NOMO-1 treated with DMSO at 0.1 percent for 48 hours (cell line): ENCODE measurements around the gene ITGA11.
"Not testable (repeated sequence)": the region's sequence is repeated elsewhere in the genome, so short reads cannot be mapped to it uniquely, and the experiment has no call there.

Experiments
- DNase-seq: peaks from one replicate; lab custom pipeline; 2025; ENCODE audit not compliant: unreplicated experiment; lab: John Stamatoyannopoulos, UW

The ITGA11 gene

DNA sequence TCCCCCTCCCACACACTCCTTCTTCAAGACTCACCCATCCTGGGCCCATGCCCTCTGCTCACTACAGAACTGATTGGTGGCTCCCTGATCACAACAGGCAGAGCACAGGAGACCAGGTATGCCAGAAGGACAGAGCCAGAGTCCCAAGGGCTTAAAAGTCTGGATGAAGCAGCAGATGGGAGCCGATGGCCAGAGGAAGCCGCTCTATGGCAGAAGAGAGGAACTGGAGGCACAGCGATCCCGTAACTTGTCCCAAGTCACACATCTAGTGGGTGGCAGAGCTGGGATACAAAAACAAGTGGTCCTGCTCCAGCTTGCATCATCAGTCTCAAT, 20.7 kb downstream of the ITGA11 start:
- no peak for DNase-seq

DNA sequence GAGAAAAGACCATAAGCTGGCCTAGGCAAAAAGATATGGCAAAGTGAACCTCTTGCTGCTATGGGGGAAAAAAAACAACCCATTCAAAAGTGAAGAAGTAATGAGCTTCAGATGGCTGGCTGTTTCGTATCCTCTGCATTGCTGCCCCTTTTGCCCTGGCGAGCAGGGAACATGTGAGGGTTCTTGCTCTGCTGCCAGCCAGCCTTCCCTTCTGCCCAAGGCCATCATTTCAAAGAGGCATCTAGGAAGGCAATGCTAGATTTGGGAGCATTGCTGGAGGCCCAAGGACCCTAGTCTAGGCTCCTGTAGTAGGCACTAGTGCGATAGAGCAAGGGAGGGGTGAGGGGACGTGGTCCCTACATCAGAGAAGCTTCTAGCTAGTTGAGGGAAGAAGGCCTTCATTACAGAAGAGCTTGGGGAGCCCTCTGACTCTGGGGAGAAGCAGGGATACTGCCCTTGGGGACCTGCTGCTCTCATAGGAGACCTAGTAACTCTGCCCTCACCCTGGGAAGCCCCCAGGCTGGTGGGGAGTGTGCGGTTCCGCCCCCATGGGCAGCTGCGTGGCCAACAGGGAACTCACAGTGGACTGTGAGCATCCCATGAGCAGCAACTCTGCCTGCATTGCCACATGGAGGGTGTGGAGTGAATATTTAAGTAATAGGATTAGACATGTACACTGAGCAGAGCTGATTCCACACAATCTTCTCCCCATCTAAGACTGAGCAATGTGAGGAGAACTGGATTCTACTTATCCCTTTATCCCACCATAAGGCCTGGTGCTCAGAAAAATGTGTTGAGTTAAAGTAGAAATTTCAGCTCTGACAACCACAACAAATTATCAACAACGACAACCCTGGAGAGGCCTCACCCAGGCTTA, 21.3 kb downstream of the ITGA11 start:
- DNase-seq = no peak

GRCh38 chr15:68409736-68410370, 22.1 kb downstream of the ITGA11 start:
- DNase-seq = no peak

GRCh38 chr15:68408971-68409370, 23.0 kb downstream of the ITGA11 start:
- no peak for DNase-seq

- DNase-seq = no peak
Measured at GRCh38 chr15:68407886-68408881, 23.8 kb downstream of the ITGA11 start.

GRCh38 chr15:68407141-68407885, 24.6 kb downstream of the ITGA11 start:
- DNase-seq = no peak

GRCh38 chr15:68405378-68406250, 26.3 kb downstream of the ITGA11 start:
- DNase-seq = no peak

GRCh38 chr15:68404056-68404798, 27.7 kb downstream of the ITGA11 start:
- no peak for DNase-seq

DNA sequence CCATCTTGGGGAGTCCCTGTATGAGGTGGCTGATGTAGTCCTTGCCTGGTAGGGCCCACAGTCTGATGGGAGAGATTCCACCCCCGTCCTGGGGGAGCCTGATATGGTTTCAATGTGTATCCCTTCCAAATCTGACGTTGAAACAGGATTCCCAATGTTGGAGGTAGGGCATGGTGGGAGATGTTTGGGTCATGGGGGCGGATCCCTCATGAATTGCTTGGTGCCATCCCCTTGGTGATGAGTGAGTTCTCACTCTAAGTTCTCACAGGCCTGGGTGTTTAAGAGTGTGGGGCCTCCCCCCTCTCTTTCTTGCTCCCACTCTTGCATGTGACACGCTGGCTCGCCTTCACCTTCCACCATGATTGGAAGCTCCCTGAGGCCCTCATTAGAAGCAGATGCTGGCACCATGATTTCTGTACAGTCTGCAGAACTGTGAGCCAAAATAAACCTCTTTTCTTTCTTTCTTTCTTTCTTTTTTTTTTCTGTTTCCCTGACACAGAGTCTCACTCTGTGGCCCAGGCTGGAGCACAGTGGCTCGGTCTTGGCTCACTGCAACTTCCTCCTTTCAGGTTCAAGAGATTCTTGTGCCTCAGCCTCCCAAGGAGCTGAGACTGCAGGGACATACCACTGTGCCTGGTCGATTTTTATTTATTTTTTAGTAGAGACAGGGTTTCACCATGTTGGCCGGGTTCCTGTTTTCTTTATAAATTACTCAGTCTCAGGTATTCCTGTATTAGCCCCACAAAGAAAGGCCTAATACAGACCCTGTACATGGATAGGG, 28.6 kb downstream of the ITGA11 start:
- no peak for DNase-seq

DNA sequence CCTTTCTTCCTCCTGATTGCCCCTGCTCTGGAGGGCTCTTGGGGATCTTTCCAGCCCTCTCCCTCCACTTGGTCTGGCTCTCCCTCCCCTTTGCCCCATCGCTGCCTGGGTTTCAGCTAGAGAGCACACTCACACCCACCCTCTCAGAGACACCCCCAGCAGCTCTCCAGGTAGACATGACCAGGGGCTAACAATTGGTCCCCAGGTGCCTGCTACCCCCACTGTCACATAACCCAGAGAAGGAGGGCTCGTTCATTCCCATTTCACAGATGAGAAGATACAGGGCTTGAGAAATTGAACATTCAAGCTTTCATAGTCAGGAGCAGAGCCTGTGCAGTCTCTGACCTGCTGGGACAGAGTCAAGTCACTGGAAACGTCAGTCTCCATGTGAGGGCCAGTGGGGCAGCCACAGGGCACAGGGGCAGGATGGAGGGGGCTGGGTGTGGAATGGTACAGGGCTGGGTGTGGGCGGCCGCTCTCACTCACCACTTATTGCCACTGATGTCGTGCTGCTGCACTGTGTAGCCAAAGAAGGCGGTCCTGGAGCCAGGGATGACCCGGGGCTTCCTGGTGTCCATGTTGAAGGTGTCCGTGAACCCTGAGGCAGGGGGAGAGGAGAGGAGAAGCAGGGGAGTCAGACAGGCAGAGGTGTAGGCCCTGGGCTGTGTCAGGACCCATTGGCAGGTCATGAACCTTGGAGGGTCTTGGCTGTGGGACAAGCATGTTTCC, 29.4 kb downstream of the ITGA11 start:
- no peak for DNase-seq

DNA sequence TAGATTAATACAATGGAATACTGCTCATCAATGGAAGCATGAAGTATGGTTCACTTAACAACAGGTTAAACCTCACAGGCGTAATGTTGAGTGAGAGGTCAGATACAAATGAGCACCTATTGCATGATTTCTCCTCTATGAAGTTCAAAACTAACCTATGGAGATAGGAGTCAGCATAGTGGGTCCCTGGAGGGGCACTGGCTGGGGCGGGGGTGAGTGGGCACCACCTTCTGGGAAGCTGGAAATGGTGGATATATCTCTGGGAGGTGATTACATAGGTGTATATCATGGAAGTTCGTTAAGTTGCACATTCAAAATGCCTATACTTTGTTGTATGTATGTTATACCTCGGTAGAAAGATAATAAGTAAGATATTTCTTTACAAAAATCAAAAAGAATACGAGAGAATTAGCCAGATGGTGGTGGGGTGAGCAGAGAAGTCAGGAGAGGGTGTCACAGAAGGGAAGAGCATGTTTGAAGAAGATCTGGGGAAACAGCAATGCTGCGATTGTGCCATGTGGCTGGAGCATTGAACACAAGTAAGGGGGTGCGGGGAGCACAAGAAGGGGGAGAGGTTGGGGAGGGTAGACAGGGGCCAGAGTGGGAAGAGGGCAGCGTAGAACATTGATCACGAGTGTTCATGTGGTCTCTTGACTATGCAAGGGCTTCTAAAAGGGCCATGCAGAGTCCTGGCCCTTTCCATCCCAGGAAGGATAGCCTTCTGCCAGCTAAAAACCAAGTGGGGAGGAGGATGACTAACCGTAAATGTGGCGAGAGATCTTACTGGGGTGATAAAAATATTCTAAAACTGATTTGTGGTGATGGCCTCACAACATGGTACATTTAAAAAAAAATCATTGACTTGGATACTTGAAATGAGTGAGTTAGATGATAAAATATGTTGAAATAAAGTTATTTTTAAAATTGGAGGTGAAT, 30.2 kb downstream of the ITGA11 start:
- no peak for DNase-seq

DNA sequence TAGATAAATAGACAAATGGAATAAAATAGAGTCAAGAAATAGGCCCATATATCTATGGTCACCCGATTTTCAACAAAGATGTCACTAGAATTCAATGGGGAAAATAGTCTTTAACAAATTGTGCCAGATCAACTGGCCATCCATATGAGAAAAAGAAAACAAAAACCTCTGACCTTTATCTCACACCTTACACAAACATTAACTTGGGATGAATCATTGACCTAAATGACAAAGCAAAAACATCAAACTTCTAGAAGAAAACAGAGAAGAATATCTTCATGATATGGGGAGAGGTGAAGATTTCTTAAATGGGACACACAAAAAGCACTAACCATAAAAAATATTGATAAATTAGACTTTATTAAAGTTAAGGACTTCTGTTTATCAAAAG, 31.9 kb downstream of the ITGA11 start:
- peak; percentile 27 for DNase-seq

DNA sequence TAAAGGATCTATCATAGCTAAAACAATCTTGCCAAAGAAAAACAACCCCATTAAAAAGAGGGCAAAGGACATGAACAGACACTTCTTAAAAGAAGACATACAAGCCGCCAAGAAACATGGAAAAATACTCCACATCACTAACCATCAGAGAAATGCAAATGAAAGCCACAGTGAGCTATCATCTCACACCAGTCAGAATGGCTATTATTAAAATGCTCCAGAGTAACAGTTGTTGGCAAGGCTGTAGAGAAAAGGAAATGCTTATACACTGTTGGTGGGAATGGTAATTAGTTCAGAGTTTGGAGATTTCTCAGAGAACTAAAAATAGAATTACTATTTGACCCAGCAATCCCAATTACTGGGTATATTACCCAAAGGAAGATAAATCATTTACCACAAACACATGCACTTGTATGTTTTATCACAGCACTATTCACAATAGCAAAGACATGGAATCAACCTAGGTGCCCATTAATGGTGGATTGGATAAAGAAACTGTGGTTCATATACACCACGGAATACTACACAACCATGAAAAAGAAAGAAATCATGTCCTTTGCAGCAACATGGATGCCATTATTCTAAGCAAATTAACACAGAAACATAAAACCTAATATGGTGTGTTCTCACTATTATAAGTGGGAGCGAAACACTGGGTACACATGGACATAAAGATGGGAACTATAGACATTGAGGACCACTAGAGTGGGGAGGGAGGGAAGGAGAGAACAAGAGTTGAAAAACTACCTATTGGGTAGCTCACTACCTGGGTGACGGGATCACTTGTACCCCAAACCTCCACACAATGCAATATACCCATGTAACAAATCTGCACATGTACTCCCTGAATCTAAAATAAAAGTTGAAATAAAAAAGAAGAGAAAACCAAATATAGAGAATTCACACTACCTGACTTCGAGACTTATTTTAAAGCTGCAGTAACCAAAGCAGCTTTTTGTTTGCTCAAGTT, 32.6 kb downstream of the ITGA11 start:
- DNase-seq = peak; percentile 20

DNA sequence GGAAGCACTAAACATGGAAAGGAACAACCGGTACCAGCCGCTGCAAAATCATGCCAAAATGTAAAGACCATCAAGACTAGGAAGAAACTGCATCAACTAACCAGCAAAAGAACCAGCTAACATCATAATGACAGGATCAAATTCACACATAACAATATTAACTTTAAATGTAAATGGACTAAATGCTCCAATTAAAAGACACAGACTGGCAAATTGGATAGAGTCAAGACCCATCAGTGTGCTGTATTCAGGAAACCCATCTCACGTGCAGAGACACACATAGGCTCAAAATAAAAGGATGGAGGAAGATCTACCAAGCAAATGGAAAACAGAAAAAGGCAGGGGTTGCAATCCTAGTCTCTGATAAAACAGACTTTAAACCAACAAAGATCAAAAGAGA, 34.0 kb downstream of the ITGA11 start:
- not testable (repeated sequence) for DNase-seq

DNA sequence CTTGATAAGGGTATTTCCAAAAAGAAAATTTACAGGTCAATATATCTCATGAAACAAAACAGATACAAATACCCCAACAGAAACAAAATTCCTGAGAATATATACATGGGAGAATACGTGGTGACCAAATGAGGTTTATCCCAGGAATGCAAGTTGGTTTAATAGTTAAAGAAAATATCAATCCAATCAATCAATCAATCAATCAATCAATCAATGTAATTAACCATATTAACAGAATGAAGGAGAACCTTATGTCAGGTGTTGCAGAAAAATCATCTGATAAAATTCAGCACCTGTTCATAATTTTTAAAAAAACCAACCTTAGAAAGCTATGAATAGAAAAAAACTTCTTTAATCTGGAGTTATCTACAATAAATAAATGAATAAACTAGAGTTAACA, 35.9 kb downstream of the ITGA11 start:
- no peak for DNase-seq
